GM18517 (cell line): ENCODE results near the gene LMAN2L.

ENCODE experiments used
- ATAC-seq: cut with Tn5 transposase; IDR thresholded peaks from one replicate; pipeline ENCODE4 v1.9.1; 2021; ENCODE audit warnings: mild to moderate bottlenecking, moderate library complexity; ENCODE audit not compliant: unreplicated experiment

The LMAN2L gene

GRCh38 chr2:96716388-96716787 is 23.5 kb downstream of the LMAN2L start:
- ATAC-seq: no peak

- ATAC-seq: no peak
Observed at GRCh38 chr2:96715658-96716057, 24.2 kb downstream of the LMAN2L start.

GRCh38 chr2:96710985-96711384 is 28.9 kb downstream of the LMAN2L start:
- ATAC-seq: no peak

- no peak for ATAC-seq
Observed at GRCh38 chr2:96703021-96703751, 36.7 kb downstream of the LMAN2L start.

- ATAC-seq: no peak
Observed at GRCh38 chr2:96702098-96702785, 37.6 kb downstream of the LMAN2L start.

GRCh38 chr2:96701636-96702035 is 38.2 kb downstream of the LMAN2L start:
- no peak for ATAC-seq

- no peak for ATAC-seq
Observed at GRCh38 chr2:96700086-96700485, 39.8 kb downstream of the LMAN2L start.

- ATAC-seq: no peak
Observed at GRCh38 chr2:96699621-96700020, 40.2 kb downstream of the LMAN2L start.

GRCh38 chr2:96699021-96699420 is 40.8 kb downstream of the LMAN2L start:
- no peak for ATAC-seq

GRCh38 chr2:96698221-96698861 is 41.5 kb downstream of the LMAN2L start:
- ATAC-seq: no peak

GRCh38 chr2:96697476-96697875 is 42.4 kb downstream of the LMAN2L start:
- ATAC-seq: no peak

GRCh38 chr2:96695602-96696001 is 44.3 kb downstream of the LMAN2L start:
- no peak for ATAC-seq

- ATAC-seq: no peak
Observed at GRCh38 chr2:96694816-96695455, 44.9 kb downstream of the LMAN2L start.

- no peak for ATAC-seq
Observed at GRCh38 chr2:96694279-96694678, 45.6 kb downstream of the LMAN2L start.

- no peak for ATAC-seq
Observed at GRCh38 chr2:96693286-96694200, 46.3 kb downstream of the LMAN2L start.

- no peak for ATAC-seq
Observed at GRCh38 chr2:96692094-96692971, 47.5 kb downstream of the LMAN2L start.

GRCh38 chr2:96691022-96691612 is 48.7 kb downstream of the LMAN2L start:
- ATAC-seq: no peak

GRCh38 chr2:96690306-96691021 is 49.4 kb downstream of the LMAN2L start:
- ATAC-seq: no peak
